ENCODE measurements around the gene FGF5.
"Not testable (repeated sequence)": the region's sequence is repeated elsewhere in the genome, so short reads cannot be mapped to it uniquely, and the experiment has no call there.

FGF5 gene

GRCh38 chr4:80313627-80314026, 47.2 kb downstream of the FGF5 start:
- TF ChIP-seq CTCF (conservative IDR thresholded peaks at IDR 0.05; ENCODE audit: low read depth, low read length): no peak
- no peak overlapping the region for H3K4me3 ChIP-seq (ENCODE audit: low read length)
- no peak for DNase-seq (ENCODE audit: low read depth)

- H3K4me3 ChIP-seq (ENCODE audit: low read length); DNase-seq (ENCODE audit: low read depth): not testable (repeated sequence)
These were observed 49.4 kb downstream of the FGF5 start for GRCh38 chr4:80315848-80316247.

- TF ChIP-seq CTCF (conservative IDR thresholded peaks at IDR 0.05; ENCODE audit: low read depth, low read length): no peak
- H3K4me3 ChIP-seq (ENCODE audit: low read length): no peak overlapping the region
These were observed 54.9 kb downstream of the FGF5 start for GRCh38 chr4:80321341-80321740.

GRCh38 chr4:80321776-80322175, 55.3 kb downstream of the FGF5 start:
- DNase-seq (ENCODE audit: low read depth): no peak
- no peak overlapping the region for H3K4me3 ChIP-seq (ENCODE audit: low read length)
- no peak for TF ChIP-seq CTCF (conservative IDR thresholded peaks at IDR 0.05; ENCODE audit: low read depth, low read length)

More at GRCh38 chr4:80321341-80321740, 54.9 kb downstream of the FGF5 start:
- DNase-seq (ENCODE audit: low read depth): no peak

GRCh38 chr4:80322716-80323115, 56.3 kb downstream of the FGF5 start:
- no peak for DNase-seq (ENCODE audit: low read depth)
- peak; percentile 39 for TF ChIP-seq CTCF (conservative IDR thresholded peaks at IDR 0.05; ENCODE audit: low read depth, low read length)
- H3K4me3 ChIP-seq (ENCODE audit: low read length): no peak overlapping the region

- DNase-seq (ENCODE audit: low read depth): no peak
- no peak for TF ChIP-seq CTCF (conservative IDR thresholded peaks at IDR 0.05; ENCODE audit: low read depth, low read length)
- H3K4me3 ChIP-seq (ENCODE audit: low read length): no peak overlapping the region
These were observed 57.7 kb downstream of the FGF5 start for GRCh38 chr4:80324171-80324570.

- no peak for TF ChIP-seq CTCF (conservative IDR thresholded peaks at IDR 0.05; ENCODE audit: low read depth, low read length)
- no peak for DNase-seq (ENCODE audit: low read depth)
- no peak overlapping the region for H3K4me3 ChIP-seq (ENCODE audit: low read length)
These were observed 65.2 kb downstream of the FGF5 start for GRCh38 chr4:80331693-80332092.

GRCh38 chr4:80333121-80333520, 66.7 kb downstream of the FGF5 start:
- no peak for TF ChIP-seq CTCF (conservative IDR thresholded peaks at IDR 0.05; ENCODE audit: low read depth, low read length)
- DNase-seq (ENCODE audit: low read depth): no peak
- no peak overlapping the region for H3K4me3 ChIP-seq (ENCODE audit: low read length)
